Brain microvascular endothelial cell (primary cell): ENCODE measurements around the gene DYDC2.
A peak's percentile ranks its signal among the peaks of the same experiment; 100 is the strongest.

Source experiments
- DNase-seq: peaks from one replicate; pipeline ENCODE4 v3.0.0-alpha.2; 2020
- H3K27ac ChIP-seq: fragments of 250-450 bp; sonication (Bioruptor Pico); 2 replicates; pipeline ENCODE4 v1.5.1; 2020; ENCODE audit warnings: mild to moderate bottlenecking, moderate library complexity
- H3K27me3 ChIP-seq: fragments of 250-450 bp; sonication (Bioruptor Pico); replicated peaks from 2 replicates; pipeline ENCODE4 v1.5.1; 2020; ENCODE audit warnings: mild to moderate bottlenecking
- H3K36me3 ChIP-seq: fragments of 250-450 bp; sonication (Bioruptor Pico); replicated peaks from 2 replicates; pipeline ENCODE4 v1.5.1; 2020; ENCODE audit warnings: mild to moderate bottlenecking
- H3K4me3 ChIP-seq: 2 replicates; pipeline ENCODE4 v1.5.1; 2011; ENCODE audit warnings: low read depth, mild to moderate bottlenecking, control low read depth, low read length, moderate library complexity
- CTCF ChIP-seq: IDR thresholded peaks from 2 replicates; pipeline ENCODE4 v1.5.1; 2011; ENCODE audit warnings: low read depth, mild to moderate bottlenecking, moderate library complexity, low read length, control low read depth, inconsistent platforms; ENCODE audit errors: missing control alignments
- in situ Hi-C: cut with HindIII; loops from 2 replicates; pipeline ENCODE4 v1.10.0; 2017; ENCODE audit warnings: low sequenced_read_pairs, low pct_ligation_motif_present

DYDC2 gene, protein sequence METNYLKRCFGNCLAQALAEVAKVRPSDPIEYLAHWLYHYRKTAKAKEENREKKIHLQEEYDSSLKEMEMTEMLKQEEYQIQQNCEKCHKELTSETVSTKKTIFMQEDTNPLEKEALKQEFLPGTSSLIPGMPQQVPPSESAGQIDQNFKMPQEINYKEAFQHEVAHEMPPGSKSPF

DNA sequence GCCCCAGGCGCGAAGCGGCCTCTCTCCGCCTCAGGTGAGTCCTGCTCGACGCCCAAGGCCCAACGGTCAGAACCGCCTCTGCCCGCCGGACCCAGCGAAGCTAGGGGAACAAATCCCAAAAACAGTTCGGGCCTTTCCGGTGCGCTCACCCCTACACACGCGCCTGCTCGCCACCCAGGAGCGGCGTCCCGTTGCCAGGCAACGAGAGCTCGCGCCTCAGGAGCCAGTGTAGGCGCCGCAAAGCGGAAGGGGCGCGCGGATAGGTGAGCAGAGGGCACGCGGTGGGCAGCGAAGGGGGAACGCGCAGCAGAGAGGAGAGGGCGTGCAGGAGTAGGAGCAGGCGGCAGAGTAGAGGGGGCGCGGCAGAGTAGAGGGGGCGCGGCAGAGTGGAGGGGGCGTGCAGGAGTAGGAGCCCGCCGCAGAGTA, at the start of gene DYDC2, which contains the start of gene DYDC1:
Gene DYDC2 (plus strand): TSS at position 219 of the 426 bp plus-strand sequence. CDS start 5,663 bp downstream, outside the sequence.
Gene DYDC1 (minus strand): TSS at position 193 of the 426 bp plus-strand sequence. CDS start 4,154 bp downstream, outside the sequence.
- no peak within 1 kb of the TSS for H3K27ac ChIP-seq
- in situ Hi-C loops, result no loop called here
- DNase-seq, result no peak
- no peak for TF ChIP-seq CTCF
- peaks cover 11% of the 10 kb centered on the region for H3K27me3 ChIP-seq
- no peaks in the 10 kb centered on the region for H3K36me3 ChIP-seq
- peak within 1 kb of the TSS; percentile 43 for H3K4me3 ChIP-seq

- in situ Hi-C loops, result no loop called here
- H3K4me3 ChIP-seq, result no peak overlapping the region
- TF ChIP-seq CTCF, result no peak
- H3K27ac ChIP-seq, result no peak overlapping the region
- H3K27me3 ChIP-seq, result no peaks in the 10 kb centered on the region
- no peaks in the 10 kb centered on the region for H3K36me3 ChIP-seq
- no peak for DNase-seq
These were observed 43.1 kb upstream of the DYDC2 start for GRCh38 chr10:80313523-80313922.

DNA sequence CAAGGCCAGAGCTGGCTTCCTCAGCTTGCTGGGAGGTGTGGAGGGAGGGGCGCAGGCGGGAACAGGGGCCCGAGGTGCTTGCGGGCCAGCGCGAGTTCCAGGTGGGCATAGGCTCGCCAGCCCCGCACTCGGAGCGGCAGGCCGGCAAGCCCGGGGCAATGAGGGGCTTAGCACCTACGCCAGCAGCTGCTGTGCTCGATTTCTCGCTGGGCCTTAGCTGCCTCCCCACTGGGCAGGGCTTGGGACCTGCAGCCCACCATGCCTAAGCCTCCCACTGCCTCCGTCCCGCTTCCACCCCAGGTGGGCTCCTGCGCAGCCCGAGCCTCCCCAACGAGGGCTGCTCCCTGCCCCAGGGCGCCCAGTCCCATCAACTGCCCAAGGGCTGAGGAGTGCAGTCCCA, 41.2 kb upstream of the DYDC2 start:
- Histone ChIP-seq H3K27me3 (no peaks in the 10 kb centered on the region), H3K36me3 (no peaks in the 10 kb centered on the region), H3K27ac (no peak overlapping the region), H3K4me3 (no peak overlapping the region)
- no peak for DNase-seq
- in situ Hi-C loops, result no loop called here
- TF ChIP-seq CTCF, result no peak

DNA sequence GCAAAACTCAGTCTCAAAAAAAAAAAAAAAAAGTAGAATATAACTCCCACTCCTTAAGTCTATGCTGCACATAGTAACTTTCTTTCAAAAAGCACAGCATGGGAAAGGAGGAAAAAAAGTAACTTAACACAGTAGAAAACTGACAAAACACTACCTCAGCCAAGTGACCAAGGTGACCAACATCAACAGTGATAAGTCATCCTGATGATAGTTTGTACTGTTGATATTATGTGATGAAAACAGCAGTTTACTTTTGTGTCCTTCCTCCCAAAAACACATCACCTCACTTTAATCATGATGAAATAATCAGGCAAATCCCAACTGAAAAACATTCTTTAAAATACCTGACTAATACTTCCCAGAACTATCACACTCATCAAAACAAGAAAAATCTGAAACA, 37.8 kb upstream of the DYDC2 start:
- no peak overlapping the region for H3K4me3 ChIP-seq
- no peak overlapping the region for H3K27ac ChIP-seq
- in situ Hi-C loops, result no loop called here
- no peaks in the 10 kb centered on the region for H3K27me3 ChIP-seq
- H3K36me3 ChIP-seq, result no peaks in the 10 kb centered on the region
- no peak for DNase-seq
- no peak for TF ChIP-seq CTCF

DNA sequence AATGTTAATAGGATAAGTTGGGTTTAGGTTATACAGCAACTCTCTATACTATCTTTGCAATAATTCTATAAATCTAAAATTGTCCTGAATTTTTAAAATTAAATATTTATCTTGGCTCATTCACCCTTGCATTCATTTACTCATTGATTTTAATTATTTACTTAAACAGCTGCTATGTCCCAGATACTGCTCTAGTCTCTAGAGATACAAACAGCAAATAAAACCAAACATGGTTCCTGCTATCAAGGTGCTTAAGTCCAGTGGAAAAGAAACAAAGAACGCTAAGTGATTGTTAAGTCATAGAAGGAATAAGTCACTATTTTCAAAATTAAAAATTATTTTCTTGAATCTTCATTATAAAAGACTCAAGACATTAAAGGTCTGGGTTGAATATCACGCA, 37.3 kb upstream of the DYDC2 start:
- in situ Hi-C loops, result no loop called here
- Histone ChIP-seq H3K27me3 (no peaks in the 10 kb centered on the region), H3K36me3 (no peaks in the 10 kb centered on the region), H3K27ac (no peak overlapping the region), H3K4me3 (no peak overlapping the region)
- no peak for TF ChIP-seq CTCF
- DNase-seq, result no peak
